DMS 273 treated with DMSO at 0.1 percent for 48 hours (cell line): ENCODE data around the gene RUNDC3A.

ENCODE experiments used
- DNase-seq: peaks from one replicate; lab custom pipeline; 2025; lab: John Stamatoyannopoulos, UW

Gene RUNDC3A

DNA sequence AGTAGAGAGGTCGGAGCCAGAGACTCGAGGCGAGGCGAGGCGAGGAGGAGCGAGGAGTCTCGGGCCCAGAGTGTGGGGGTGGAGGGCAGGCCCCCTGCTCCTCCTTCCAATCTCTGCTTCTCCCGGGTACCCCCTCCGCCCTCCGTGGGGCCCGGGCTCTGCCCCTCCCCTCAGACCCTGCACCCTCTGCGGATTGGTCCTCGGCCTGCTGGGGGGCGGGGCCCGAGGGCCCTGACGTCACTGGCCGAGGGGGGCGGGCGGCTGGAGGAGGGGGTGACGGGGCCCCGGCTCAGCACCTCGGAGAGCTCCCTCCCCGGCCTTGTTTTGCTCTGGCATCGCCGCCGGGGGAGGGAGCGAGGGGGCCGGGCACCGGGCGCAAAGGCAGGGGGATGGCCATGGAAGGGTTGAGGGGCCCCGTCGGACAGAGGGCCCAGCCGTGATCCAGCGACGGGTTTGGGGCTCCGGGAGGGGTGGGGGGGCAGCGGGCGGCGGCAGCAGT lies at the start of gene RUNDC3A:
Gene RUNDC3A (plus strand): TSS at position 282 of the 499 bp plus-strand sequence. CDS start 232 bp downstream, outside the sequence.
- peak; percentile 78 for DNase-seq

DNA sequence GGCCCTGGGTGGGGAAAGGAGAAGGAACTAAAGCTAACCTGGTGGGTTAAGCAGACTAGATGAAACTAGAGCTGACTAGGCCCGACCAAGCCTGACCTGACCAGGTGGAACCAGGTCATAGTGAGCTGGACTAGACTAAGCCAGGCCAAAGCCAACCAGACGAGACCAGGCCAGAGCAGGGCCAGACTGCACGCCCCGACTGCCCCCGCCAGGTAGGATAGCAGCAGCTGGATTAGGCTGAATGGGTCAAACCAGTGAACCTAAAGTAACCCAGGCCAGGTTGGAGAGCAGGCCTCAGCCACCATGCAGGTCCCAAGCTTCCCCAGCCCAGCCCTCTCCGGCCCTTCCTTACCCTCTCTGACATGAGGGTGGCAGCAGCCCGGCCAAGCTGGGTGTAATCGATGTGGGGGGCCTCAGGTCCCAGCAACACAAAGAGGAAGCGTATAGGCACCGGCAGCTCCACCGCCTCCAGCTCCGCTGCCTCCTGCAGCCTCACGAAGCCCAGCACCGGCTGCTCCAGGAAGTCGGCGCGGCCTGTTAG lies 49.5 kb upstream of the RUNDC3A start:
- DNase-seq = no peak

DNA sequence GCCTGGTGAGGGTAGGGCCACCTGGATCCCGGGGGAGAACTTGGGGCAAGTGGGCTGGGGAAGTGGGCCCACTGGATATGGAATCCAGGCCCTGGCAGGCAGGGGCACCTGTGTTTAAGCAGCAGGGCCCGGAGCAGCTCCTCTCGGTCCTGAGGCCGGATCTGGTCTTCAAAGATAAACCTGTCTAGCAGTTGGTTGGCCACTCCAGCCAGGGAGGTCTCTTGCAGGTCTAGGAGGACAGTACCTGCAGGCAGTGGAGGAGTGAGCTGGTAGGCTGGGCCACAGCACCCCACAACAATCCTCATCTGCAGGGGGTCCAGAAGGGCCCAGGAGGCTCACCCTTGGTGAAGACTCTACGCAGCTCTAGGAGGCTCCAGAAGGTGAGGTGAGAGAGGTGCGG lies 48.1 kb upstream of the RUNDC3A start:
- DNase-seq = no peak

DNA sequence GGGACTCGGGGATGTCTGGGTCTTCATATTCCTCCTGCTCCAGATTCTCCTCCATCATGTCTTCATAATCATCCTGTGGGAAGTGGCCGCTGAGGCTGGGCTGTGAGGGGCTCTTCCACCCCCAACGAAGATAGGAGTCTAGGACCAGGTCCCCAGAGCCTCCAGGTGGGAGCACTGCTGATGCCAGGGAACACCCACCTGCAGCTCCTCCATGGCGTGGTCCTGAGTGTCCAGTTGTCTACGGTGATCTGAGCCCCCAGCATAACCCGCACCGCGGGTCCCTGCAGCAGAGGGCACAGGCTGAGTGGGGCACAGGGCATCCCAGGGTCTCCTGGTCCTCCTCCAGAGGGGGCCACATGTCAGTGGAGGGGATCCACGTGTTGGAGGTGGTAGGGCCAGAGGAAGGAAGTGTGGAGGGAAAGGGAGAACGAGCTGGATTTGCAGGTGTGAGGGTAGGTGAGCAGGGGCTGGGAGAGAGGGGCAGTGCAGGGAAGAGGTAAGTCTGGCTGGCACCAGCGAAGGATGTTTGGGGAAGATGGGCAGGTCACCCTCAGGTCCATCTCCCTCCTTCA lies 45.7 kb upstream of the RUNDC3A start:
- no peak for DNase-seq

DNA sequence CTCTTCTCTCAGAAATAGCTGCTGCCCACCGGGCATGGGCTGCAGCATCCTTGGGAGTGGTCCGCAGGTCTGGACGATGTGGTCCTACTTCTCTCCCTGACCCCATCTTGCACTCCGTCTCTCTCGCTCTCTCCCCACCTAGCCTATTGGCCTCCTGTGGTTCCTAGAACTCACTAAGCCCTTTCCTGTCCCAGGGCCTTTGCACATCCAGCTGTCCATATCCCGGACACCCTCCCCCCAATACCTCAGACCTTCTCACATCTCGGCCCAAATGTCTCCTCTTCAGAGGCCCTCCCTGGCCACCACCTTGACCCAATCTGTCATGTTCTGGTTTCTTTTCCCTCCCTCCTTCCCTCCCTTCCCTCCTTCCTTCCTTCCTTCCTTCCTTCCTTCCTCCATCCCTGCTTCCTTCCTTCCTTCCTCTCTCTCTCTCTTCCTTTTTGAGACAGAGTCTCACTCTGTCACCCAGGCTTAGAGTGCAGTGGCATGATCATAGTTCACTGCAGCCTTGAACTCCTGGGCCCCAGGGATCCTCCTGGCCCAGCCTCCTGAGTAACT lies 45.0 kb upstream of the RUNDC3A start:
- no peak for DNase-seq

DNA sequence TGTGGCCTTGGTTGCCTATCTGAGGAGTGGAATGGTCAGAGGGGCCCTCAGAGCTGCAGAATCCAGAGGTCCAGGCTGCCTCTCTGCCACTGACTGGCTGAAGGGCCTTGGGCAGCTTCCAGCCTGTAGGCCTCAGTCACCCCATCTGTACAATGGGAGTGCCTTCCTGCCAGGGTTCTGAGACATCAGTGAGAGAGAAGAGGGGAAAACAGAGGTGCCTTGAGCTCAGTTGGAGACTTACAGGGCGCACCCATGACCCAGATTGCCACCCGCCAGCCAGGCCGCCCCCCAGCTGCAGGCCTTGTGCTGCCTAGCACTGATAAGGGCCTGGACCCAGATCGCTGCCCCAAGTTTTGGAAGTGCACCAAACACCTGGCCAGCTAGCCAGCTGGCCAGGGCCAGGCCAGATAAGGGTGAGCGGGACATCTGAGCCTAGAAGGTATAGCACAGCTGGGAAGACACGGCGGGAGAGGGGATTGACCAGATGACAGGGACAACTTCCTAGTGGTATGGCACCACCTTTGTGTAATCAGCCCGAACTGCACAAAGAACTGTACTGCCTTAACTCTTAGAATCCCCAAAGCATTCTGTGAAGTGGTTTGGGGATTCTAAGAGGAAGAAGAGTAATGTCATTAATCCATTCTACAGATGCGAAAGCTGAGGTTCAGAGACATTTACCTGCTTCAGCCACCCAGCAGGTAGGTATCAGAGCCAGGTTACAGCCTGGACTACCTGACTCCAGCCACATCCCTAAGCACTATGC lies 41.8 kb upstream of the RUNDC3A start:
- no peak for DNase-seq

DNA sequence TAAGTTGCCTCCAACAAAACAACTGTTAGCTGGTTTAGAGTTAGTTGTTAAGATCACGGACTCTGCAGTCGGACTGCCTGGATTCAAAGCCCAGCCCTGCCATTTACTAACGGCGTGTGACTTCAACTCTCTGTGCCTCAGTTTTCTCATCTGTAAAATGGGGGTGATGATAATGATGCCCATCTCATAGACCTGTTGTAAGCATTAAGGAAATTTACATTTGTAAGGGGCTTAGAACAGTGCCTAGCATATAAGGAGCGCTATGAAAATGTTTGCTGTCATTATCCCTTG lies 41.3 kb upstream of the RUNDC3A start:
- DNase-seq = no peak

DNA sequence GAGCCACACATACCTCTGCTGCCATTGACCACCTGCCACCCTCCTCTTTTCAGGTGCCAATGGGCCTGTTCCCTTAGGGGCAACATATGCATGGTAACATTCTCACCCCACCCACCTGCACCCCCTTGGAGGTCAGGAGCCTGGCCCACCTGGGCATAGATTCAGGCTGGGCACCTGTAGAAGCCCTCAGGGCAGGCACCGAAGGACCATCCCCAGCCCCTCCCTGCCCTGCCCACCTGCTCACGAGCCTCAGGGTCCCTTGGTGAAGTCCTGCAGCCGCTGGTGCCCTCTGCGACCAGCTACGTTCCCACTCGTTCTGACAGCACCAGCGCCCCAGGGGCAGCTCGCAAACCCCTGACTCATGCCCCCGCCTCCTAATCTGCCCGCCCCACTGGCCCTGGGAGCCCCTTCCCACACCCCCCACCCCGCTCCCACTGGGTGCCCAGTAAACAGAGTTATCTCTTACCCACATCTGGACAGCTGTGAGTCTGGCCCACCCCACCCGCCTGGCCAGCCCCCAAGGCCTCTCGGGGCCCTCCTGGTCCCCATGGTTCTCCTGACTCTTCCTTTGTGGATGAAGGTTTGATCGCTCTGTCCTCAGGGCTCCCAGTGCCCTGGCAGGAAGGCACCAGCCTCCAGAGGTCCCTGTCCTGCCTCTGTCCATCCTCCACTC lies 40.4 kb upstream of the RUNDC3A start, which contains the start of gene SLC4A1:
Gene SLC4A1 (minus strand): TSS at position 318 of the 673 bp plus-strand sequence. CDS start 5,269 bp downstream, outside the sequence.
- DNase-seq = no peak

DNA sequence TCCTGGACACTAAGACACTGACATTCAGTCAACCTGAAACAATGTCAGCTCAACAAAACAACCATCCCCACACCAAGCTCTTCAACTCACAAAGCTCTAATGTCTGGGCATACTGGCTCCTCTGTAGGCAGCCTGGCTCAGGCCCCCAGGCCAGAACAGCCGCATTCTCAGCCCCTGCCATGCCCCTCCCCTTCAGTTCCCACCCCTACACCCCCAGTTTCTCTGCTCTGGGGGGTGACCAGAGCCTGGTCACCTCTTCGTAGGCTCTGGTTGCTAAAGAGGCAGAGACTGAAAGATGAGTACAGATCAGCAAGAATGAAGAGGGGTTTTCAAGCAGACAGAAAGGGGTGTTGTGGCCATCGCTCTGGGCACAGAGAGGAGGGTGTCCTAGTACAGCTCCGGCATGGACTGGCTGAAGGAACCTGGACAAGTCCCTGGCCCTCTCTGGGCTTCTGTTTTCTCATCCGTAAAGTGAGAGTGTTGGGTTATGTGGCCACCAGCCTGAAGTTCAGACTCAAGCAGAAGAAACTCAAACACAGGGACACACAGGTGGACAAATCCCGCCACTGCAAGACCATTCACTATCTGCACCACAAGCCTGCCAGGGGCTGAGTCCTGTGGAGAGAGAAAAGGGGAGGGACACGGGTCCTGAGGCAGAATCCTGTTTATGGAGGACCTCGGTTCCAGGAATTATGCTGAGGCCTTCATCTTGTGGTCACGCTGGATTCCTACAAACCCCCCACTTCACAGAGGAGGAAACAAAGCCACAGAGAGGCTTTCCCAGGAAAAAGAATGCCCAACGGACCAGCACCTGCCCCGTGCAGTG lies 39.5 kb upstream of the RUNDC3A start:
- DNase-seq = no peak

DNA sequence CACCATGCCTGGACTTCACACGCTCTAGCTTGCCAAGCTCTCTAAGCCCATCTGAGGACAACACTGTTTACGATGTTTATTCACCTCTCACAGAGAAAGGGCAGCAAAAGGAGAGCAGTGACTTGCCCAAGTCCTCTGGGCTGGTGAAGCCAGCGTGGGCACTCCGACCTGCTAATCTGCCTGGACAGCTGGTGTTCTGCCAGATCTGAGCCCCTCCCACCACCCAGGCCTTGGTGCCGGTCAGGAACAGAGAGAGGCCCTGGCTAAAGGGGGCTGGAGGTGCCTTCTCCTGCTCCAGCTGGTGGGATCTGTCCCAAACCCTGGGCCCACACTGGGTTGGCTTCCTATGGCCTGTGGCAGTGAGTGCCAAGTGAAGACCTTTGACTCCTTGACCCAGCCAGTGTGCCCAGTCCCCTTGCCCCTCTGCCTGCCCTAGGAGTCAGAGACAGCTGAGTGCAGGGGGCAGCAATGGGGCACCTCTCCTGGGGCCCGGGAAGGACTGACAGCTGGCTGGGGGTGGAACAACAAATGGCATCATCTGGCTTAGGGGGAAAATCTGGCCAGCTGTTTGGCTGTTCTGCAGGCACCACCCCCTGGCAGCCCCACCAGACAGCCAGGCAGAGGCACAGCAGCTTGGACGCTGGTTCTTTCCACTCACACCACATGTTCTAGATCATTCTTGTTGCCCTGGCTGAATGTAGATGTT lies 38.7 kb upstream of the RUNDC3A start:
- peak; percentile 83 for DNase-seq

DNA sequence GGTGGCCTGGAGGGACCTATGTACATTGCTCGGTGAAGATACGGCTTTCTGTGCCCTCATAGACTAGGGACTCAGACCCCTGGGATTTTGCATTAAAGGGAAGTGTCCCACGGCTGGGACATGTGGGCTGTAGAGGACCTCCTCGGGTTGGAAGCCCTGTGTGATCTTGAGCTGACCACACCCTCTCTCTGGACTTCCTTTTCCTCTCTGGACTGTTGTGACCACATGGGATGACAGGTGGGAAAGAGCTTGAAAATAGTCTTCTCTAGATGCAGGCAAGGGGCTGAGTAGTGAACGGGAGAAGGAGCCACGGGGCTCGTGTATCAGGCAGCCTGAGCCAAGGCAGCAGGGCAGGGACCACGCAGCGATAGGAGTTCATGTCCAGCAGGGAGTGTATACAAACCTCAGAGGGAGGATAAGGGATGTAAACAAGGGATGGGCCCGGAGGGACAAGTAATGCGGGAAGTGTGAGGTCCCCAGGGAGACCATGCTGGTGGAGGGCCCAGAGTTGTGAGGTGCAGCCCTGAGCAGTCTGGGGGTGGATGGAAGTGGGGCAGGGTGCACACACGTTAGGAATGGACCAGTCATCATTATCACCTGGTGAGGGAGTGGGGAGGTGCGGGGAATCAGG lies 36.0 kb upstream of the RUNDC3A start:
- no peak for DNase-seq

DNA sequence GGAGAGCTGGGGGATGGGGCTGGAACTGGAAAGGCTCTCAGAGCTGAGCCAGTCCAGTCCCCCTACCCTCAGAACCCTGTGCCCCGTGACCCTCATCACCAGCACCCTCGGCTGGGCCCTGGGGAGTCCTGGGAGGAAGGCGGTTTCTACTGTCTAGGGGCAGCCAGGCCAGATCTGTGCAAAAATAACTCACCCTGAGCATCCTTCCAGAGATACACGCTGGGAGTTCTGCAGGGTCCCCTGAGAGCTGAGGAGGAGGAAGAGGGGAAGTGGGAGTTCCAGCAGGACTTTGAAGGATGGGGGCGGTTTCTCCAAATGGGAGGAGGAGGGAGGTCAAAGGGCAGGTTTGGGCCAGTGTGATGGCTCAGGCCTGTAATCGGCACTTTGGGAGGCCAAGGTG lies 35.4 kb upstream of the RUNDC3A start:
- DNase-seq = no peak

DNA sequence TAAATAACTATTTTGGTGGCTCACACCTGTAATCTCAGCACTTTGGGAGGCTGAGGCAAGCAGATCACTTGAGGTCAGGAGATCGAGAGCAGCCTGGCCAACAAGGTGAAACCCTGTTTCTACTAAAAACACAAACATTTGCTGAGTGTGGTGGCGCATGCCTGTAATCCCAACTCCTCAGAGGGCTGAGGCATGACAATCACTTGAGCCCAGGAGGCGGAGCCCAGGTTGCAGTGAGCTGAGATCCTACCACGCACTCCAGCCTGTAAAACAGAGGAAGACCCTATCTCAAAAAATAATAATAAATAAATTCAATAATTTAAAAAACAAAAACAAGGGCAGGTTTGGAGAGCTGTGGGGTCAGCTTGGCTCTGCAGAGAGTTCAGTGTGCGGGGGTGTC lies 34.8 kb upstream of the RUNDC3A start:
- no peak for DNase-seq

DNA sequence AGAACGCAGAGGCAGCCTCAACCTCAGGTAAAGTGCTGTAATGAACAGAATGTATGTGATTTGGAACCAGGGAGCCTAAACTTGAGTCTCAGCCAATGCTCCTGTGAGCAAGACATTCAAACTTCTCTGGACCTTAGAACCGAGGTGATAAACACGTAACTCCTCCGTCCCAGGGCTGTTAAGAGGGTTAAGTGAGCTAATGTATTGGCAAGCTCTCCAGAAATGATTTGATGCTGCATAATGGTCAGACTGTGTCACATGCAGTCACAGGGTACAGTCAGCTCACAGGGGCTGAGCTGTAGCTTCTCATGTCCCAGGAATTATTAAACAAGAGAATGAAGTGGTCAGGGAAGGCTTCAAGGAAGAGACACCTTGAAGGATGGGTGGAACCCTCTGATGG lies 30.4 kb upstream of the RUNDC3A start:
- DNase-seq = no peak

DNA sequence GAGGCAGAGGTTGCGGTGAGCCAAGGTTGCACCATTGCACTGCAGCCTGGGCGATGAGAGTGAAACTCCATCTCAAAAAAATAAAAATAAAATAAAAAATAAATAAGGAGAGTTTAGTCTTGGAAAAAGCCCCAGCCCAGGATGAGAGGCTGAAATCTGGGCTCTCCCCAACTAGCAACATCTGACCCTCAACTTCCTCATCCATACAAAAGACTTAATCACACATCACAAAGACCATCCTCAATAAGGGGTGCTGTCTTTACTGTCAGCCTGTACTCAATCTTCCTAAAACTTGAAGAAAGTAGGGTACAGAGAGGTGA lies 29.1 kb upstream of the RUNDC3A start:
- no peak for DNase-seq

DNA sequence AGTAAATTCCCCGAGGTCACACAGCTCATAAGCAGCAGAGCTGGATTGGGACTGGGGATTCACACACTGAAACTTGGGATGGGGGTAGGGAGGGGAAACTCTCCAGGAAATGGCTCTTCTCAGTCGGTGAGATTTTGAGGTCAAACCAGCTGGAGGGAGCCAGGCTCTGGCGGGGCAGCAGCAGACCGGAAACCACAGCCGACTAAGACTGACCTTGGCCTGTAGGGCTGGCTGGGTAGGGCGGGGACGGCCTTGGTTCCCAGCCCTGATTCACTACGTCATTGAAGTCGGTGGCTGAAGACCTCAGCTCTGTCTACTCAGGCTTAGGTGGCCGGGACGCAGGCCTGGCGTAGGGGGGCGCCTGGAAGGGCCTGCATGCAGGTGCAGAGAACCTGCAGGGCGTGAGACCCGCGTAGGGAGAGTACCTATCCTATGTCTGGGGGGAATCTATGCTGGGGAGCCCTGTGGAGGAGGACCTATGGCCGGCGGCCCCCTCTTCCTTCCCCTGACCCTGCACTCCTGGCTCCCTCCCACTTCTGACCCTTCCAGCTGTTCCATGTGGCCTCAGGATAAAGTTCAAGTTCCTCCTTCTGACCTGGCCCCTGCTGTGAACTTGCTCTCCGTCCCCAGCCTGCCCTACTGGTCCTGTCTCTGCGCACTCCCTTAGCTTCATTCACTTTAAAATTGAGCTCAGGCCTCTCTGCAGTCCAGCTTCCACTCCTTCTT lies 28.6 kb upstream of the RUNDC3A start:
- no peak for DNase-seq

DNA sequence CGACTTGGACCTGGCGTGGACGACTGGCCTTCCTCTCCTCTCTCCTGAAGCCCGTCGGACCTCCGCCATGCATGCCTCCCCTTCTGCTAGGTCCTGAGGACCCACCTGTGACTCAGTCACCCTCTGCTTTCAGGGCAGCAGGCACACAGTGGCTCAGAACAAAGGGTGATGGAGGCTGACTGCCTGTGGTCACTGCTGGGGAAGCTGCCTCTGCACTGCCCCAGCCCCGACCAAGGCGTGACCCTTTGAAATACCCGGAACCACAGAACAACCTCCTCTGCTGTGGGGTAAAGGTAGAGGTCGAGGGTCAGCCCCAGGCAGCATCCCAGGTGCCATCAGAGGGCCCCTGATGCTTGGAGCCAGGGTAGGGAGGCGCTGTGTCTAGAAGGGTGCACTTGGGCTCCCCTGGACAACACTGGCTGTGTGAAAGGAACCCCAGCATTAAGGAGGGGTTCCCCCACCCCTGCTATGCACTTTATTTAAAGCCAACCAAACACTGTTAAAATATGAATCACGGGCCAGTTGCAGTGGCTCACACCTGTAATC lies 27.9 kb upstream of the RUNDC3A start:
- DNase-seq = no peak

DNA sequence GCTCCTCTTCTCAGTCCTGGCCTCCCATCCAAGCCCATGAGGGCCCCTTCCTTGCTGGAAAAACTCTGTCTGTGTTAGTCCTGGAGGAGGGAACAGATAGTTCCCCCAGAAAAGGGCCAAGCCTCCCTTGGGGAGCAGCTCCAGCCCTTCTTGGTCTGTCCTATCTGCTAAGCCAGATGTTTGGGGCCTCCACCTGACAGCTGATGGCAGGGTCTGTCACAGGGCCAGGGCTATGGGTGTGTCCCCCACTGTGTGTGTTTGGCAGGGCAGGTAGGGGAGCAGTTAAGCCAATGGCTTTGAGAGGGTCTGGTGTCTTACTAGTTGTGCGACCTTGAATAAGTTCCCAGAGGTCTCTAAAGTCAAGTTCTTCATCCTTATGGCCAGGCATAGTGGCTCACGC lies 26.8 kb upstream of the RUNDC3A start:
- no peak for DNase-seq

DNA sequence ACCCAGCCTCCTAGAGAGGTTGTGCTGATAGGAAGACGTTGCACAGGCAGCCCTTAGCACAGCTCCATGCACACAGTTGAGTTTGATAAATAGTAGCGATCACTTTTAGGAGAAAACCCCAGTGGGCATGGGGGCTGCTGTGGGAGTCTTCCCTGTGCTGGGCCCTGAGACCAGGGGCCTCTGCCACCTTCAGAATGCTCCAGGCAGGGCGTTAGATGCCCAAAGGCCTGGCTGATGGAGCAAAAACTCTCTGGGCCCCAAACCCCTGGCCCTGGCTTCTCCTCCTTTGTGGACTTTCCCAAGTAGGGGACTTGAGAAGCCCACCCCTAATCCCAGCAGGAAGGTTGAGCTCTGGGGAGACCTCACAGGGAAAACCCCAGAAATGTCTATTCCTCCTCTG lies 26.1 kb upstream of the RUNDC3A start:
- no peak for DNase-seq
